Brain microvascular endothelial cell (primary cell): Measurements from ENCODE around the gene MYOZ2.

Source experiments
- DNase-seq: peaks from one replicate; pipeline ENCODE4 v3.0.0-alpha.2; 2020
- H3K27ac ChIP-seq: fragments of 250-450 bp; sonication (Bioruptor Pico); 2 replicates; pipeline ENCODE4 v1.5.1; 2020; ENCODE audit warnings: mild to moderate bottlenecking, moderate library complexity
- H3K27me3 ChIP-seq: fragments of 250-450 bp; sonication (Bioruptor Pico); replicated peaks from 2 replicates; pipeline ENCODE4 v1.5.1; 2020; ENCODE audit warnings: mild to moderate bottlenecking
- H3K36me3 ChIP-seq: fragments of 250-450 bp; sonication (Bioruptor Pico); replicated peaks from 2 replicates; pipeline ENCODE4 v1.5.1; 2020; ENCODE audit warnings: mild to moderate bottlenecking
- H3K4me3 ChIP-seq: 2 replicates; pipeline ENCODE4 v1.5.1; 2011; ENCODE audit warnings: low read depth, mild to moderate bottlenecking, control low read depth, low read length, moderate library complexity
- CTCF ChIP-seq: IDR thresholded peaks from 2 replicates; pipeline ENCODE4 v1.5.1; 2011; ENCODE audit warnings: low read depth, mild to moderate bottlenecking, moderate library complexity, low read length, control low read depth, inconsistent platforms; ENCODE audit errors: missing control alignments
- in situ Hi-C: cut with HindIII; loops from 2 replicates; pipeline ENCODE4 v1.10.0; 2017; ENCODE audit warnings: low sequenced_read_pairs, low pct_ligation_motif_present

Gene MYOZ2

DNA sequence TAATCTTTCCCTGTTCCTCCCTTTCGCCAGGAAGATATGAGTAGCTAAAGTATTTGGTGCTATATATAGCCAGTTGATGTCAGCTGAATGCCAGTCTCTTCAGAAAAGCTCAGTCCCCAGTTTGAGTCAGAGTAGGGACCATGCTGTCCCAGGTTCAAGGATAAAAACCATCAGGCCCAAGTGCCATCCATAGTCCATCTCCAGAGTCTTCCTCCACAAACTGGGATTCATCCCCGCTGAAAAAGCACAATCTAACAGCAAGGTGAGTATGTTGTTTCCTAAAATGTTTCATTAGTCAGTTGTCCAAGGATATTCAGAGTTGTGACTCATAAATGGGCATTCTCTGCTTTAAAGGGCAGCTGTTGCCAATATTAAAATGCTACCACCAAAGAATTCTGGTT lies at the start of gene MYOZ2:
Gene MYOZ2, plus strand, starts transcription at position 112 of the 401 bp plus-strand sequence. CDS start 694 bp downstream, outside the sequence.
- in situ Hi-C loops, result no loop called here
- H3K4me3 ChIP-seq, result no peak within 1 kb of the TSS
- no peaks in the 10 kb centered on the region for H3K27me3 ChIP-seq
- no peak for TF ChIP-seq CTCF
- H3K27ac ChIP-seq, result no peak within 1 kb of the TSS
- H3K36me3 ChIP-seq, result no peaks in the 10 kb centered on the region
- peak; percentile 28 for DNase-seq

DNA sequence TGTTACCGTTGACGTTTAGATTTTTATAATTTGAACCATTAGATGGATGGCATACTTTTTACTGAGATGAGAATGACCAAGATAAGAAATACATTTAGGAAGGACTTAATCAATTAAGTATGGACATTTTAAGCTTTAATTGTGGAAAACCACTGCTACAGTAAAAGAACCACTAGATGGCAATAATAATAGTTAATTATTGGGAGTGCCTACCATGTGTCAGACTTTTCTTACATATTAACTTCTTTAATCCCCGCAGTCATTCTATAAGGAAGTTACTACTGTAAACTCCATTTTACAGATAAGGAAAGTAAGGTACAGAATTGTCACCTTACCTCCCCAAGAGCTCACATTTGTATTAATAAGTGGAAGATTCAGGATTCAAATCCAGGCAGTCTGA lies 48.5 kb upstream of the MYOZ2 start:
- DNase-seq, result no peak
- TF ChIP-seq CTCF, result peak; percentile 22
- in situ Hi-C loops, result no loop called here
- H3K4me3 ChIP-seq, result no peak overlapping the region
- H3K27ac ChIP-seq, result no peak overlapping the region
- no peaks in the 10 kb centered on the region for H3K36me3 ChIP-seq
- no peaks in the 10 kb centered on the region for H3K27me3 ChIP-seq

DNA sequence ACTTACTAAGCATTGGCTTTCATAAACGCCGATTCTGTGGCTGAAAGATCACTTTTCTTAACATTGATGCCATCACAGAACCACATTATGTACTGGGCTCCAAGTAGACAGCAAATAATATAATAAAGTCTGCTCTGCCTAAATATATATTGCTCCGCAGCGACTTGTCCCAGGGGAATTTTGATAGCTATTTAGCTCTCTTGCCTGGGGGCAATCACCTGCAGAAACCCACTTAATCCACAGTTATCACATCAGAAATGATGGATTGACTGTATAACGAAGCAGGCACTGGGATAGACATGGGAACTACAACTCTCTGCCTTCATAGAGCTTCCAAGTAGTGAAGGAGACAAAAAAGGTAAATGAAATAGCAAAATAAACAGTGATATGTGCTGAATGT lies 48.0 kb upstream of the MYOZ2 start:
- H3K27ac ChIP-seq, result no peak overlapping the region
- DNase-seq, result no peak
- H3K4me3 ChIP-seq, result no peak overlapping the region
- no peaks in the 10 kb centered on the region for H3K27me3 ChIP-seq
- no peaks in the 10 kb centered on the region for H3K36me3 ChIP-seq
- in situ Hi-C loops, result no loop called here
- TF ChIP-seq CTCF, result no peak

DNA sequence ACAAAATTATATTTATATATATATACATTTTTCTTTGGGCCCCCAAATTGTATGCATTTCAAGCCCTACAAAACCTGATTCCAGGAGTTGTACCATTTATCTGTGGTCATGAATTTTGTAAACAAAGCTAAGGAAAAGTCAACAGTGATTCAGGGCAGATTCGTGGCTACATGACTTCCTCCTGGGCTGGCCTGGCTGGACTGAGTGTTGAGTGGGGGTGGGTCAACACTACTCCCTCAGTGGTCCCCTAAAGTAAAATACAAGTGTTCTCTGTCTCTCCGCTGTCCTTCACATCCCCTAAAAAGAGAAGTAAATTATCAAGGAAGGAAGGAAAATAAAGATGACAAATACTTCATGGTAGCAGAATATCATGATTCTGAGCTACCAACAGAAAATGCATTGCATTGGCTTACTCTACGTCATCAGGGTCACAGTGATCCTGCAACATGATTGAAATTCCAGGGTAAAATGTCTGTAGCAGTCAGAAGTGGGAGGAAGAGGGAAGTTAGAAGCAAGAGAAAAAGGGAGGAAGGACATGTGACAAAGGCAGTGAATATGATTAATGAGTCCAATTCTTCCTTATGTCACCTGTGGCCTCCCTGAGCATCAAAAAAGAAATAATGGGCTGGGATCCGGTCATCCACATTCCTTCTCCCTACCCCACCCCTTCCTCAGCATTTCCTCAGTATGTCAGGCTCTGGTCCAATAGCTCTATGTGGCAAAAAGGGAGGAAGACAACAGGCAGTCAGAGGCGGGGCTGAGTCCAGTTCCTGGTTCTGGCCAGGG lies 42.4 kb upstream of the MYOZ2 start:
- no peaks in the 10 kb centered on the region for H3K36me3 ChIP-seq
- H3K27ac ChIP-seq, result no peak overlapping the region
- H3K4me3 ChIP-seq, result no peak overlapping the region
- TF ChIP-seq CTCF, result no peak
- no peak for DNase-seq
- no peaks in the 10 kb centered on the region for H3K27me3 ChIP-seq
- in situ Hi-C loops, result no loop called here

DNA sequence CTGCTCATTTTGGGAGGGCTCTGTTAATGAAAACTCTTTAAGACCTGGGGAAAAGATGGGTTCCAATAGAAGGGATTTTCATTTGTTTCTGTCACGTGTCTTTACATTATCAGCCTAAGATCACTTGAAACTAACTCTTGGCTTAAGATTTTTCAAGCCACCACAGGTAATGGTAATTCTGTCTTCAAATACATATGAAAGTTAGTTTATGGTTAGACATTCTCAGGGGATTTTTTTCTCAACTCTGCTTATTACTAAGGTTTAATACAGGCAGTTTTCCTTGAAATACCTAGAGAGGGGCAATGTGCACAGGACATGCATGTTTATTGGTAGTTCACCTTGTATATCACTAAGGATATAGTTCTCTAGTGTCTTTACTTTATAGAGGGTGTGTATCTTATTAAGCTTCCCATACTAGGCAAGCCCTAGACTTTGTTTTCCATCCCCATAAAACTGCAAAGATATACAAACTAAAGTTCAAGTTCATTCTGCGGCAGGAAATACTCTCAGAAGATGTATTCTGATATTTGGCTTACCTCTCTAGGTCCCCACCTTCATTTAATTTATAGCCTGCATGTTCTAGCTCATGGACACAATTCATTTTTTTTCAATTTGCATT lies 38.2 kb upstream of the MYOZ2 start:
- no peak for DNase-seq
- Histone ChIP-seq H3K36me3 (no peaks in the 10 kb centered on the region), H3K27ac (no peak overlapping the region), H3K27me3 (no peaks in the 10 kb centered on the region), H3K4me3 (no peak overlapping the region)
- no peak for TF ChIP-seq CTCF
- in situ Hi-C loops, result no loop called here
